Measurements from ENCODE around the gene TCL1A. TPM values are rescaled to one million over a fixed set of nuclear protein-coding genes. Genes with fewer than 3 reads are reported as not detected.

TCL1A gene, protein sequence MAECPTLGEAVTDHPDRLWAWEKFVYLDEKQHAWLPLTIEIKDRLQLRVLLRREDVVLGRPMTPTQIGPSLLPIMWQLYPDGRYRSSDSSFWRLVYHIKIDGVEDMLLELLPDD
- not detected in 2 replicates for total RNA-seq

GRCh38 chr14:95713596-95714371, at the start of gene TCL1A:
TCL1A (minus strand) TSS chr14:95714125; CDS start chr14:95714066, 59 bp downstream.

DNA sequence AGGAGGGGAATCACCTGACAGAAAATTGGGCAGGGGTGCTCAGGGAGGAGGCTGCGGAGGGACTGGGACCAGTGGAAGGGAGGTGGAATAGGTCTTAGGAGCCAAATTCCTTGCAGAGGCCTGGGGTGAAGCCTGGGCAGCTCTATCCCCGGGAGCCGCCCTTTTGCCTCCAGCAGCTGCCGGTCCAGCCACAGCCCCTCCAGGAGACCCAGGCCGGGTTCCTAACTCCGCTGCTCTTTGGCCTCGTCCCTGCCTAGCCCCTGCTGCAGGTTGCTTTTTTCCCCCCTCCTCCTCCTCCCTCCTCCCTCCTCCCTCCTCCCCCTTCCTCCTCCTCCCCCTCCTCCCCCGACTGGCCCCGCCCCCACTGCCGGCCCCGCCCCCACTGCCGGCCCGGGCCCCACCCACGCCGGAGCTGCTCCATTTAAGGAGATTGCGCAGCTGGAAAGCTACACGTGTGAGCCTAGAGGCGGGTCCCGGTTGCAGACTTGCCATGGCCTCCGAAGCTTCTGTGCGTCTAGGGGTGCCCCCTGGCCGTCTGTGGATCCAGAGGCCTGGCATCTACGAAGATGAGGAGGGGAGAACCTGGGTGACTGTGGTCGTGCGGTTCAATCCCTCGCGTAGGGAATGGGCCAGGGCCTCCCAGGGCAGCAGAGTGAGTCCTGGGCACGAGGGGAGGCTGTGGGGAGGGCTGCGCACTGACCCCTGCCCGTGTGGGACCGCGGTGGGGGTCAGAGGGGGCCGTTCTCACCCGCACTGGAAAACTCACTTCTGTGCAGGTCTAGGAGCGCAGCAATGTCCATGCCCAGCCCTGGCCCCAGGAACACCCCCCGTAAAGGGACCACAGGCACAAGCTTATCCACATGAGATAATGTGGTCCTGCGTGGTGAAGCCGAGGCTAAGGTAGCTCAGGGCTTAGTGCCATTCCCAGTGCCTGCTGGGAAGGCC, 27.7 kb downstream of the TCL1A start, which contains the start of gene TCL1B:
TSS of gene TCL1B (plus strand) at position 449 of the 945 bp plus-strand sequence. CDS start at position 491, 42 bp downstream.

Other genes with a start within 250 kb of the TCL1A start
- 10.2 and 36.3 TPM in 2 replicates for gene SYNE3, start 197.5 kb downstream of the TCL1A start, total RNA-seq
- gene GLRX5, start 179.1 kb downstream of the TCL1A start, total RNA-seq = 25.8 and 27.7 TPM in 2 replicates
- not detected in 2 replicates for gene TCL1B, start 27.7 kb downstream of the TCL1A start, total RNA-seq
- gene TUNAR, start 162.7 kb upstream of the TCL1A start, total RNA-seq = not detected in 2 replicates

Measured in smooth muscle cell of the pulmonary artery (primary cell).